OCI-LY3 (cell line): ENCODE data around the gene CFAP91.

Experiments
- CTCF ChIP-seq: fragments of 200-600, 300-600 bp; sonication (generic); IDR thresholded peaks from 2 replicates; pipeline ENCODE4 v1.5.1; 2014; ENCODE audit warnings: antibody characterized with exemption, low read length, low read depth
- EZH2phosphoT487 ChIP-seq: fragments of 200-600 bp; shearing (Covaris generic); IDR thresholded peaks from 2 replicates; pipeline ENCODE4 v1.6.1; 2018; ENCODE audit warnings: antibody characterized with exemption, mixed run types, low read depth

GRCh38 chr3:119676771-119677640 is 25.8 kb upstream of the CFAP91 start, which contains the start of gene COX17:
- TF ChIP-seq CTCF (no peak), EZH2phosphoT487 (no peak)
